Activated CD8-positive, alpha-beta memory T cell treated with anti-CD3 and anti-CD28 coated beads for 24 hours (primary cell): Measurements from ENCODE around the gene HOXC9.

Experiments used
- DNase-seq: peaks from one replicate; pipeline ENCODE4 v3.0.0-alpha.2; 2020

HOXC9 gene

GRCh38 chr12:53989227-53990113 lies 10.5 kb upstream of the HOXC9 start:
- no peak for DNase-seq

GRCh38 chr12:53990311-53991076 lies 9.5 kb upstream of the HOXC9 start:
- no peak for DNase-seq

GRCh38 chr12:53991077-53991460 lies 8.9 kb upstream of the HOXC9 start:
- no peak for DNase-seq

- DNase-seq = no peak
Observed at GRCh38 chr12:53992377-53992889, 7.5 kb upstream of the HOXC9 start.

GRCh38 chr12:53993162-53994008 lies 6.6 kb upstream of the HOXC9 start:
- DNase-seq = no peak

GRCh38 chr12:53994009-53994263 lies 6.0 kb upstream of the HOXC9 start:
- no peak for DNase-seq

GRCh38 chr12:53994264-53995001 lies 5.5 kb upstream of the HOXC9 start:
- DNase-seq = no peak

- DNase-seq = no peak
Observed at GRCh38 chr12:53995002-53995377, 5.0 kb upstream of the HOXC9 start.

- DNase-seq = no peak
Observed at GRCh38 chr12:53995378-53996239, 4.4 kb upstream of the HOXC9 start.

- no peak for DNase-seq
Observed at GRCh38 chr12:53996240-53997203, 3.4 kb upstream of the HOXC9 start.

- DNase-seq = no peak
Observed at GRCh38 chr12:53997204-53998109, 2.5 kb upstream of the HOXC9 start.

- no peak for DNase-seq
Observed at GRCh38 chr12:53998110-53998899, 1.7 kb upstream of the HOXC9 start.

- no peak for DNase-seq
Observed at GRCh38 chr12:53998900-53999236, 1.1 kb upstream of the HOXC9 start.

GRCh38 chr12:53999559-54000115 lies 324 bp upstream of the HOXC9 start:
- DNase-seq = no peak

- DNase-seq = no peak
Observed at GRCh38 chr12:54001283-54002187, 1.6 kb downstream of the HOXC9 start.

- DNase-seq = no peak
Observed at GRCh38 chr12:54002278-54002914, 2.4 kb downstream of the HOXC9 start.
